ENCODE results near the gene REC114. TPM values are rescaled to one million over a fixed set of nuclear protein-coding genes. Genes with fewer than 3 reads are reported as not detected.

REC114 gene
- total and polyA plus RNA-seq, 10 of the 15 experiments (the other 5 are each of a cell fraction or from before 2014, with no cell fraction given), result not detected

DNA sequence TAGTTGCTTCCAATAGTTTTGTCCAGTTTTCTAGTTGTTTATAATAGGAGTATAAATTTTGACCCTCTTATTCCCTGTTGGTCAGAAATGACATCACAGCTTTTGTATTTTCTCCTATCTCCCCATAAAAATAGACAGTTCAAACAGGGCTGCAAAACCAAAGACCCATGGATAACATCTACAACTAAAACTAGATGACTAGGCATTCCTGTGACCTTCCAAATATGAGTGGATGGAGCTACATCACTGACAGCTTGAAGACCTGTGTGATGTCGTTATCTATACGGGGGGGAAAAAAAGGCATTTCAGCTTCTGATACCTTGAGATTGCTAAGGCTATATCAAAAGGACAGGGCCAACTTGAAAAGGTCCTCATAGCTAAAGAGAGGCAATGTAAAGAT is 84.6 kb downstream of the REC114 start:
- H4K20me1 ChIP-seq (ENCODE audit: control insufficient read depth, insufficient read depth), result no peaks in the 10 kb centered on the region
- no peaks in the 10 kb centered on the region for H3K9me3 ChIP-seq (replicated peaks; ENCODE audit: control insufficient read depth, insufficient read depth, low read length)
- no peaks in the 10 kb centered on the region for H3K36me3 ChIP-seq (ENCODE audit: control insufficient read depth in 2 of 2, insufficient read depth in 2 of 2, low read length in 1 of 2)
- RAD21 ChIA-PET (ENCODE audit: unreplicated experiment), result no interaction called here
- CTCF ChIA-PET, result no interaction called here
- 86% methylated on average over 2 of the region's 2 CpGs for WGBS (ENCODE audit: insufficient coverage, insufficient replicate concordance, low lambda C conversion rate, missing lambda C conversion rate)
- POLR2A ChIA-PET, result interaction anchor here (0.6 kb wide), 1 partner anchor 109 kb away, joined by 3 read pairs; no protein-coding TSS in a partner anchor
- no peak overlapping the region for H3K27ac ChIP-seq (ENCODE audit: control insufficient read depth, insufficient read depth)
- H3K4me1 ChIP-seq (ENCODE audit: control insufficient read depth, insufficient read depth, low read length), result no peaks in the 10 kb centered on the region
- no peak overlapping the region for H3K4me3 ChIP-seq
- FAIRE-seq (no peak), DNase-seq (ENCODE audit: low read depth, low spot score) (no peak), ATAC-seq (no peak)
- intact Hi-C loops (cut with micrococcal nuclease; ENCODE audit: unreplicated experiment) (no loop called here), in situ Hi-C loops (cut with MboI) (no loop called here)
- no peaks in the 10 kb centered on the region for H3K27me3 ChIP-seq (replicated peaks in 1 of 2; ENCODE audit: control insufficient read depth in 2 of 2, insufficient read depth in 2 of 2, low read length in 1 of 2)
- H3K79me2 ChIP-seq (ENCODE audit: control insufficient read depth, insufficient read depth, low read length), result no peaks in the 10 kb centered on the region
- no TSS peak for BruUV-seq (replicated peaks)
- H2AFZ ChIP-seq (ENCODE audit: control insufficient read depth, low read depth, low read length), result no peak overlapping the region
- H3K4me2 ChIP-seq (ENCODE audit: control insufficient read depth, insufficient read depth), result no peak overlapping the region
- H3K9ac ChIP-seq (ENCODE audit: control insufficient read depth, insufficient read depth, low read length), result no peak overlapping the region
- SMC1A ChIA-PET (ENCODE audit: uncharacterized antibody, unreplicated experiment), result no interaction called here
- TF ChIP-seq NR2C2 (IDR thresholded peaks at IDR 0.05; ENCODE audit: borderline replicate concordance, control insufficient read depth, insufficient read length, low read depth) (no peak), SPI1 (IDR thresholded peaks at IDR 0.05; ENCODE audit: borderline replicate concordance, insufficient read depth, low read depth, low read length) (no peak), TBL1XR1 (IDR thresholded peaks at IDR 0.05; ENCODE audit: low read depth, low read length) (no peak), POLR2A (IDR thresholded peaks at IDR 0.05; ENCODE audit: low read depth, low read length) (no peak), ATF2 (IDR thresholded peaks at IDR 0.05; ENCODE audit: low read length) (no peak)

DNA sequence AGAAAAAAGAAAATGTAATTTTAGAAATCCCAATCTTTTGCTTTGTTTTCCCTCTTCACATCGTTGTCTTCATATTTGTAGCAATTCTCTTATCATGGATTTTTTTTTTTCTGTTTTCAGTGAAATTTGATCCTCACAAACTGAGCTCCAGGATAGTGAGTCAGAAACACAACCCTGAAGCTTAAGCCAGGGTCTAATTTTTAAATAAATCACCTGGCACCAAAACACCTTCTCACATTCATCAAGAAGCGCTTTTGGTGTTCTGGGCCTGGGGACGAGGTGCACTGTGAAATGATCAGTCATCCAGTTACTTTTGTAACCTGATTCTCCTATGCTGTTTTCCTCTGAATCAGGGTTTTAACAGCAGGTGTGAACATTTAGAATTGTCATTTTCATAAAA is 87.7 kb downstream of the REC114 start:
- POLR2A ChIA-PET, result no interaction called here
- Histone ChIP-seq H2AFZ (ENCODE audit: control insufficient read depth, low read depth, low read length) (no peak overlapping the region), H3K27me3 (replicated peaks in 1 of 2; ENCODE audit: control insufficient read depth in 2 of 2, insufficient read depth in 2 of 2, low read length in 1 of 2) (no peaks in the 10 kb centered on the region), H3K4me1 (ENCODE audit: control insufficient read depth, insufficient read depth, low read length) (no peaks in the 10 kb centered on the region), H3K4me2 (ENCODE audit: control insufficient read depth, insufficient read depth) (no peak overlapping the region), H4K20me1 (ENCODE audit: control insufficient read depth, insufficient read depth) (no peaks in the 10 kb centered on the region), H3K4me3 (no peak overlapping the region), H3K9me3 (replicated peaks; ENCODE audit: control insufficient read depth, insufficient read depth, low read length) (no peaks in the 10 kb centered on the region), H3K27ac (ENCODE audit: control insufficient read depth, insufficient read depth) (no peak overlapping the region), H3K36me3 (ENCODE audit: control insufficient read depth in 2 of 2, insufficient read depth in 2 of 2, low read length in 1 of 2) (no peaks in the 10 kb centered on the region), H3K79me2 (ENCODE audit: control insufficient read depth, insufficient read depth, low read length) (no peaks in the 10 kb centered on the region), H3K9ac (ENCODE audit: control insufficient read depth, insufficient read depth, low read length) (no peak overlapping the region)
- no TSS peak for BruUV-seq (replicated peaks)
- no peak for ATAC-seq
- FAIRE-seq, result no peak
- SMC1A ChIA-PET (ENCODE audit: uncharacterized antibody, unreplicated experiment), result no interaction called here
- RAD21 ChIA-PET (ENCODE audit: unreplicated experiment), result no interaction called here
- no peak for DNase-seq (ENCODE audit: low read depth, low spot score)
- in situ Hi-C loops (cut with MboI) (no loop called here), intact Hi-C loops (cut with micrococcal nuclease; ENCODE audit: unreplicated experiment) (no loop called here)
- CTCF ChIA-PET, result interaction anchor here (0.9 kb wide), 1 partner anchor 289 kb away, joined by 3 read pairs; no protein-coding TSS in a partner anchor
- 39% methylated on average over 3 of the region's 3 CpGs for WGBS (ENCODE audit: insufficient coverage, insufficient replicate concordance, low lambda C conversion rate, missing lambda C conversion rate)
- no peak for TF ChIP-seq SIX5 (IDR thresholded peaks at IDR 0.05; ENCODE audit: low read depth, low read length, severe bottlenecking)
- TF ChIP-seq USF1 (IDR thresholded peaks at IDR 0.05; ENCODE audit: borderline replicate concordance, extremely low read length, insufficient read depth, low read depth, low read length), result no peak
- TF ChIP-seq MXI1 (IDR thresholded peaks at IDR 0.05; ENCODE audit: low read depth, low read length), result no peak
- no peak for TF ChIP-seq NFYA (IDR thresholded peaks at IDR 0.05; ENCODE audit: borderline replicate concordance, low read depth, low read length)
- TF ChIP-seq ZNF274 (IDR thresholded peaks at IDR 0.05; ENCODE audit: insufficient read depth, insufficient read length), result no peak
- no peak for TF ChIP-seq JUND (IDR thresholded peaks at IDR 0.05; ENCODE audit: low read depth, low read length)
- no peak for TF ChIP-seq EED (IDR thresholded peaks at IDR 0.05; ENCODE audit: low read depth)
- no peak for TF ChIP-seq PML (IDR thresholded peaks at IDR 0.05; ENCODE audit: low read length)
- TF ChIP-seq BCL11A (IDR thresholded peaks at IDR 0.05; ENCODE audit: low read depth, low read length), result no peak
- no peak for TF ChIP-seq SP1 (IDR thresholded peaks at IDR 0.05; ENCODE audit: low read depth, low read length)
- no peak for TF ChIP-seq IKZF1 (conservative IDR thresholded peaks at IDR 0.05)
- no peak for TF ChIP-seq CHD1 (IDR thresholded peaks at IDR 0.05; ENCODE audit: low read depth, low read length)
- no peak for TF ChIP-seq TARDBP (IDR thresholded peaks at IDR 0.05; ENCODE audit: borderline replicate concordance)
- no peak for TF ChIP-seq HDAC2 (IDR thresholded peaks at IDR 0.05)
- TF ChIP-seq SREBF1 (IDR thresholded peaks at IDR 0.05; ENCODE audit: low read length), result no peak
- no peak for TF ChIP-seq CBX3 (IDR thresholded peaks at IDR 0.05; ENCODE audit: borderline replicate concordance, low read depth)

Data from GM12878 (cell line).